ENCODE data around the gene GATD1. TPM values are rescaled to one million over a fixed set of nuclear protein-coding genes. Genes with fewer than 3 reads are reported as not detected.

The GATD1 gene
- total RNA-seq, 1 experiment from 2014 or later: 67.7 TPM

- Mint-ChIP-seq H3K4me1 (ENCODE audit: insufficient read depth, unreplicated experiment) (peaks cover 6% of the 10 kb centered on the region), H3K27me3 (ENCODE audit: insufficient read depth, unreplicated experiment) (no peaks in the 10 kb centered on the region), H3K36me3 (ENCODE audit: insufficient read depth, unreplicated experiment) (peaks cover 26% of the 10 kb centered on the region), H3K27ac (ENCODE audit: low read depth, unreplicated experiment) (no peak overlapping the region), H3K9me3 (ENCODE audit: unreplicated experiment) (no peaks in the 10 kb centered on the region), H3K4me3 (ENCODE audit: unreplicated experiment) (peak overlapping the region; percentile 75)
- TF ChIP-seq, protein P1, sequence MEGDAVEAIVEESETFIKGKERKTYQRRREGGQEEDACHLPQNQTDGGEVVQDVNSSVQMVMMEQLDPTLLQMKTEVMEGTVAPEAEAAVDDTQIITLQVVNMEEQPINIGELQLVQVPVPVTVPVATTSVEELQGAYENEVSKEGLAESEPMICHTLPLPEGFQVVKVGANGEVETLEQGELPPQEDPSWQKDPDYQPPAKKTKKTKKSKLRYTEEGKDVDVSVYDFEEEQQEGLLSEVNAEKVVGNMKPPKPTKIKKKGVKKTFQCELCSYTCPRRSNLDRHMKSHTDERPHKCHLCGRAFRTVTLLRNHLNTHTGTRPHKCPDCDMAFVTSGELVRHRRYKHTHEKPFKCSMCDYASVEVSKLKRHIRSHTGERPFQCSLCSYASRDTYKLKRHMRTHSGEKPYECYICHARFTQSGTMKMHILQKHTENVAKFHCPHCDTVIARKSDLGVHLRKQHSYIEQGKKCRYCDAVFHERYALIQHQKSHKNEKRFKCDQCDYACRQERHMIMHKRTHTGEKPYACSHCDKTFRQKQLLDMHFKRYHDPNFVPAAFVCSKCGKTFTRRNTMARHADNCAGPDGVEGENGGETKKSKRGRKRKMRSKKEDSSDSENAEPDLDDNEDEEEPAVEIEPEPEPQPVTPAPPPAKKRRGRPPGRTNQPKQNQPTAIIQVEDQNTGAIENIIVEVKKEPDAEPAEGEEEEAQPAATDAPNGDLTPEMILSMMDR (IDR thresholded peaks at IDR 0.05; ENCODE audit: unreplicated experiment): no peak
- DNase-seq (ENCODE audit: unreplicated experiment): peak; percentile 63
- ChIA-PET CTCF (interaction anchor here (0.9 to 1.2 kb wide), 2 partner anchors 20 to 78 kb away, joined by 4 read pairs; no protein-coding TSS in a partner anchor), POLR2A (interaction anchor here (0.7 to 8.3 kb wide), 13 partner anchors 8 to 228 kb away, joined by 3 to 149 read pairs (median 5); partner anchors contain the start of genes PHRF1 and PNPLA2)
- intact Hi-C loops (cut with micrococcal nuclease): no loop called here
- no TSS peak for BruUV-seq (replicated peaks)
Measured at GRCh38 chr11:803770-804598, 26.7 kb upstream of the GATD1 start.

DNA sequence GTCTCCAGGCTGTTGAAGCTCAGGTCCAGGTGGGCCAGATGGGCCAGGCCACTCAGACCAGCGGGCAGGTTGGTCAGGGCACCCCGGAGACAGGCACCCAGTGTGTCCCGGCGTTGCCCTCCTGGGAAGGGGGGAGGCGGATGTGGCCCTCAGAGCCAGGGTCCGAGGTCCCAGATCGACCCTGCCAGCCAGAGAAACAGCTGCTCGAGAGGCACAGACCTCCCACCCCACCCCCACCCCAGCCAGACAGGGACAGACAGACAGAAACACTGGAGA is 26.1 kb upstream of the GATD1 start:
- ChIA-PET CTCF (interaction anchor here (0.6 to 1.2 kb wide), 2 partner anchors 78 to 765 kb away, joined by 3 to 4 read pairs; no protein-coding TSS in a partner anchor), POLR2A (interaction anchor here (0.6 to 8.3 kb wide), 9 partner anchors 8 to 228 kb away, joined by 3 to 149 read pairs (median 6); partner anchors contain the start of genes PHRF1 and PNPLA2)
- no peak overlapping the region for H3K27ac Mint-ChIP-seq (ENCODE audit: low read depth, unreplicated experiment)
- BruUV-seq (replicated peaks): no TSS peak
- intact Hi-C loops (cut with micrococcal nuclease): no loop called here
- H3K4me1 Mint-ChIP-seq (ENCODE audit: insufficient read depth, unreplicated experiment): peaks cover 6% of the 10 kb centered on the region
- no peaks in the 10 kb centered on the region for H3K27me3 Mint-ChIP-seq (ENCODE audit: insufficient read depth, unreplicated experiment)
- H3K9me3 Mint-ChIP-seq (ENCODE audit: unreplicated experiment): no peaks in the 10 kb centered on the region
- TF ChIP-seq, protein P1 (IDR thresholded peaks at IDR 0.05; ENCODE audit: unreplicated experiment): no peak
- DNase-seq (ENCODE audit: unreplicated experiment): no peak
- H3K36me3 Mint-ChIP-seq (ENCODE audit: insufficient read depth, unreplicated experiment): peaks cover 26% of the 10 kb centered on the region
- peak overlapping the region; percentile 75 for H3K4me3 Mint-ChIP-seq (ENCODE audit: unreplicated experiment)

DNA sequence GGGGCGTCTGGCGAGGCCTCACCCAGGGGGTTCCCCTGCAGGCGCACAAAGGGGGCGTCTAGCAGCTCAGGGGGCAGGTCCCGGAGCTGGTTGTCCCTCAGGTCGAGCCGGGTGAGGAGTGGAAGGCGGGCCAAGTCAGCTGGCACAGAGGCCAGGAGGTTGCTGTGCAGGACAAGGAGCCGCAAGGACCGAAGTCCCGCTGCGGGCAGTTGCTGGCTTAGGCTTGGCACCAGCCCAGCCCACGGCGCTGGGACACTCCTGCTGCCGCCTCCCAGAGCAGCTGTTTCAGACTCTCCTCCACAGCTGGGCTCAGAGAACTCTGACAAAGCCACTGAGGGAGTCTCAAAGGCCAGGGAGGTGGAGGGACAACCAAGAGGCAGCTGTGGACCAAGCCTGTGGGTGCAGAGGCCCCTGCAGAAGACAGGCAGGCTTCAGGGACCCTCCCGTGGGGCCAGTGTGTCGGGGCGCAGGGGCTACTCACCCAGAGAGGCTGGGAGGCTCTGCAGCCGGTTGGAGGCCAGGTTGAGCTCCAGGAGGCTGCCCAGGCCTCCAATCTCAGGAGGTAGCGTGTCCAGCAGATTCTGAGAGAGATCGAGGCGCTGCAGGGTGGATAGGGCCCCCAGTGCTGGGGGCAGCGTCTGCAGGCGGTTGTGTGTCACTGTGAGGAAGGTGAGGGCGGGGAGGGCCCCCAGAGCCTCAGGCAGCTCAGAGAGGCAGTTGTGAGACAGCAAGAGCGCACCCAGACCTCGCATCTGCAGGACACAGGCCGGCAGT is 25.6 kb upstream of the GATD1 start:
- intact Hi-C loops (cut with micrococcal nuclease): no loop called here
- no peak for DNase-seq (ENCODE audit: unreplicated experiment)
- Mint-ChIP-seq H3K27me3 (ENCODE audit: insufficient read depth, unreplicated experiment) (no peaks in the 10 kb centered on the region), H3K36me3 (ENCODE audit: insufficient read depth, unreplicated experiment) (peaks cover 26% of the 10 kb centered on the region), H3K9me3 (ENCODE audit: unreplicated experiment) (no peaks in the 10 kb centered on the region), H3K4me1 (ENCODE audit: insufficient read depth, unreplicated experiment) (peaks cover 3% of the 10 kb centered on the region), H3K27ac (ENCODE audit: low read depth, unreplicated experiment) (no peak overlapping the region), H3K4me3 (ENCODE audit: unreplicated experiment) (peak overlapping the region; percentile 40)
- BruUV-seq (replicated peaks): no TSS peak
- ChIA-PET CTCF (interaction anchor here (0.6 to 1.2 kb wide), 2 partner anchors 77 to 765 kb away, joined by 3 to 4 read pairs; no protein-coding TSS in a partner anchor), POLR2A (interaction anchor here (0.6 to 8.3 kb wide), 4 partner anchors 8 to 227 kb away, joined by 3 to 149 read pairs (median 4); partner anchors contain the start of genes PHRF1 and PNPLA2)
- TF ChIP-seq, protein P1 (IDR thresholded peaks at IDR 0.05; ENCODE audit: unreplicated experiment): no peak
